Measurements from ENCODE around the gene FAM184B. TPM values are rescaled to one million over a fixed set of nuclear protein-coding genes. Genes with fewer than 3 reads are reported as not detected.

Gene FAM184B
- under 0.01 TPM in 1 of 2 replicates, not detected in the other for total RNA-seq

DNA sequence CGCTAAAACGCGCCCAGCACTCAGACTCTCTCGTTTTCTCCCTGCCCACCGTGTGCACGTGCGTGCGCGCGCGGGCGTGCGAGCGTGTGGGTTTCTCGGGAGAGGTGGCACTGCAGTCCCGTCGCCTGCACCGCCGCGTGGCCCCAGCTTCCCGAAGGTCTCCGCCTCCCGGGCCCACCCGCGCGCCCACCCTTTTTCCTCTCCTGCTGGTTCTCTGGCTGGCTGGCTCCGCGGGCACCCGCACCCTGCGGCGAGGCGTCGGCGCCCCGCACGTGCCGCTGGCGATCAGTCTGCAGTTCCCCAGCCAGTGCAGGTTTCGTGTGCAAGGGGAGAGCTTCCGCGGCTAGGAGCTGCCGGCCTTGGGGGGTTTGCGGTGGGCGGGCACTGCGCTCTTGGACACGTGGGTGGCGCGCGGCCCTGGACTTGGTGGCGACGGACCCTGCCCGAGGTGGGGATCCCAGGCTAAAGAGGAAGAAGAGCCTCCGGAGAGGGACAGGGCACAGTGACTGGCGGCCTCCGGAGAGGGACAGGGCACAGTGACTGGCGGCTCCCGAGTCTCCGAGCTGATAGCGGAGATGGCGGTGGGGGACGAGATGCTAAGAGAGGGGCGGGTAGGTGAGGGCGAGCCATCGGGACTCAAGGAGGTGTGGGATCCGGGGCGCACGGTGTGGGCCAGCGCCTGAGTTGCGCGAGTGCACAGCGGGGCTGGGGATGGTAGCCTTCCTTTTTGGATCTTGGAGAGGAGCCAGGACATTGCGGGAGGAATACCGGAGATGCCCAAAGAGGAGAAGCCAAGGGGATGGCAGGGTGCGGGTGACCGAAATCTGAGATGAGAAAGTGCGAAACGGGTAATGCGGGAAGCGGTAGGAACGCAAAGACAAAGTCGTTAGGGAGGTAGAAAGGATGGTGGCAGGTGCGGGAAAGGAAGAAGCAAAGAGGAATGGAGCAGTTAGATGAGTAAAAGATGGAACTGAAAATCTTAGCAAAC is at the start of gene FAM184B:
TSS of gene FAM184B (minus strand) at position 322 of the 988 bp plus-strand sequence. CDS start 322 bp downstream, outside the sequence.
- DNase-seq (ENCODE audit: low read depth in 2 of 2) = peak in 1 of 2 donors; percentile 3

DNA sequence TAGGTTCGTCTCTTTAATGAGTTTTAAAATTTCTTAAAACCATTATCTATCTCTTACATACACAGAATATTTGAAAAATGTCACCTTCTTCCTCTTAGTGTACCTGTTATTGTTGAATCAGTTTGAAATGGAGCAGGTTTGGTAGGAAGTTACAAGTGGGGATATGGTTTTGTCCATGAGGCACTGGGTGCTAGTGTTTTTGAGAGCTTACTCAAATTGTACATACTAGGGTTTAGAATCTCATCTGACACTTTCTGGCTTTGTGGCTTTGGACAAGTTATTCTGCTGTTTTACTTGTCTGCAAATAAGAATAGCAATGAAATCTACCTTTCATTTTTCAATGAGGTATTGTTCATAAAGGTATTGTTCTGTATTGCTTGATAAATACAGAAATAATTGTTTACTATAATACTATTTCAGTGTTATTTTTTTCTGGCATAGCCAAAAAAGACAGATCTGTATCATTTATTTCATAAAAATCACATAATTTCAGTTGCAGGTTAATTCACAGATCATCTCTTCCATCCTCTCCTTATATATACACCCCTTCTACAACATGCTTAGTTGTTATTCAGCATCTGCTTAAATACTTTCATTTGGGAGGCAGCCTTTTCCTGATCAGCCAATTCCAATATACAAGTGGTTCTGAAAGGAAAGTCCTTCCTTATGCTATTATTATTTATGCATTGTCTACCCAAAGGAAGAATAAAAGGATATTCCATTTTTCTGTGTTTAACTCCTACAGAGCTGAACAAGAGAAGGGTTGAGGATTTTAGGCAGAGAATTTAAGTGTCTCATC is 42.6 kb upstream of the FAM184B start:
- DNase-seq (ENCODE audit: low read depth in 2 of 2) = no peak

GRCh38 chr4:17817027-17817426 is 35.6 kb upstream of the FAM184B start:
- peak; percentile 40 to 62 for DNase-seq (ENCODE audit: low read depth in 2 of 2)

DNA sequence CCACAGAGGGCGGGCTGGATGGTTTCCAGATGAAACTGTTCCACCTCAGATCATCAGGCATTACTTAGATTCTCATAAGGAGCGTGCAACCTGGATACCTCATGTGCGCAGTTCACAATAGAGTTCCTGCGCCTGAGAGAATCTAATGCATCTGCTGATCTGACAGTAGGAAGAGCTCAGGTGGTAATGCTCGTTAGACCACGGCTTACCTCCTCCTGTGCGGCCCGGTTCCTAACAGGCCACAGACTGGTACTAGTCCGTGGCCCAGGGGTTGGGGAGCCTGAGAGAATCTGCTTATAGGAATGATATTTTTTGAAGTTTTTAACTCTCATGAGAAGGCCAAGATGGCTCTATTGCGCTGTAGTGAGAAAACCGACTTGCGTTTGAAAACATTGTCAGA is 34.7 kb upstream of the FAM184B start:
- DNase-seq (ENCODE audit: low read depth in 2 of 2) = no peak

- peak; percentile 38 to 75 for DNase-seq (ENCODE audit: low read depth in 2 of 2)
Observed at GRCh38 chr4:17814140-17814539, 32.7 kb upstream of the FAM184B start.

GRCh38 chr4:17812801-17813200 is 31.4 kb upstream of the FAM184B start:
- DNase-seq (ENCODE audit: low read depth in 2 of 2) = peak in 1 of 2 donors; percentile 24

DNA sequence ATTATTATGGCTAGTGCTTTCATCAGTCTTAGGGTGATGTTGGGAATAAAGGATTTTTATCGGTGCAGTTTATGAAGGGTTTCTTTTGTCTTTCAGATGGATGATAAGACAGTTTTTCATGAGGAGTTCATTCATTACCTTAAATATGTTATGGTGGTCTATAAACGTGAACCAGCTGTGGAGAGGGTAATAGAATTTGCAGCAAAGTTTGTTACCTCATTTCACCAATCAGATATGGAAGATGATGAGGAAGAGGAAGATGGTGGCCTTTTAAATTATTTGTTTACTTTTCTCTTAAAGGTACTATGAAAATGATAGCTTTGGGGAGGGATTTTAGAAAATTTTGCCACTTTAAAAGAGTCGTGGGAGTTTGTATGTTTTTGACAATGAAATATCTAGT is 30.7 kb upstream of the FAM184B start:
- DNase-seq (ENCODE audit: low read depth in 2 of 2) = no peak

DNA sequence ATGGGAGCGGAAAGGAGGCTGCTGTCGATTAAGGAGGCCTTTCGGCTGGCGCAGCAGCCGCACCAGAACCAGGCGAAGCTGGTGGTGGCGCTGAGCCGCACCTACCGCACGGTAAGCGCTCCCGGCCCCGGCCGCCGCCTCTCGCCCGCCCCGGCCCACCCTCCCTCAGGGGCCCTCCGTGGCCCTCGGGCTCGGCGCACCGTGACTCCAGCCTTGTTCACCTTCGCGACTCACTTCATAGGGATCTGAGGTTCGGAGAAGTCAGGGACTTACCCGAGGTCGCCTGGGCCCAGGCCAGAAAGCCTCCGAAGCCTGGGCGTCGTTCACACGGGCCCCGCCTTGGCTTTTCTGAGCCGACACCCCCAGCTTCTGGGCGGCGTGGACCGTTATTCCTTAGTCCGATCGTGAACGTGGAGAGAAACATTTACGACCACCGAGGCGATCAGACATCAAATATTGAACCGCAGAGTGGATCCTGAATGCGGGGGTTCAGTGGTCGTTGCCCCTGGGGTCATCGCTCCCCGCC is 29.7 kb upstream of the FAM184B start:
- DNase-seq (ENCODE audit: low read depth in 2 of 2) = no peak

DNA sequence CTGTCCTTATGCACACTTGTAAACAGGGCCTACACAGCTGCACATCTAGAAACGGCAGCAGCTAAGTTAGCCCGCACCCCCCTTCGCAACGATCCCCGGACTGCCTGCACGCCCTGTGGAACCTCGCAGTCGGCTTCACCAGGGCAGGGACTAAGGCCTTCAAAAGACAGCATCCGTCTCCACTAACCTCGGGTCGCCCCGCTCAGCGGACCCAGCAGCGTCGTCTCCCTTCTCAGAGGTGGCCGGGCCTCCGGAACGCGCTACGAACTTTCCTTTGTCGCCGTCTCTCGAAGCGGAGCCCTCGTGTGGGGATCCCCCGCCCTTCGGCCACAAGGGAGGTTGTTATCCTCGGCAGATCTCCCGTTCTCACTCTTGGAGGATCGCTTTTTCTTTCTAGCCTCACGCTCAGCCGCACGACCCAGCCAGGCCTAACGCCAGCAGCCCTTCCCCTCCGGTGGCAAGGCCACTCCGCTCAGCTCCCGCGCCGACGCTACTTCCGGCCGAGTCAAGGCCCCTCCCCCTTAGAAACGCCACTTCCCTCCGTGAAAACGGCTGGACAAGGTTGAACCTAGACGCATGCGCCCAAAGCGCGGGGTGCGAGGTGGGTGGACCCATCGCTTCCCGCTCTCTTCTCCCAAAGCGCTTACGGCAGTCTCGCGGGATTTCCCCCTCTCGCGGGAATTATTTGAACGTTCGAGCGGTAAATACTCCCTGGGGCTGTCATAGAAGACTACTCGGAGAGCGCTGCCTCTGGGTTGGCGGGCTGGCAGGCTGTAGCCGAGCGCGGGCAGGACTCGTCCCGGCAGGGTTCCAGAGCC is 29.0 kb upstream of the FAM184B start, which contains the start of the genes DCAF16 and NCAPG:
TSS of gene DCAF16 (minus strand) at position 498 of the 818 bp plus-strand sequence. CDS start 6,616 bp downstream, outside the sequence.
TSS of gene NCAPG (plus strand) at position 720 of the 818 bp plus-strand sequence. CDS start 99 bp downstream, outside the sequence.
- DNase-seq (ENCODE audit: low read depth in 2 of 2) = peak; percentile 99

- DNase-seq (ENCODE audit: low read depth in 2 of 2) = no peak
Observed at GRCh38 chr4:17809667-17810066, 28.2 kb upstream of the FAM184B start.

DNA sequence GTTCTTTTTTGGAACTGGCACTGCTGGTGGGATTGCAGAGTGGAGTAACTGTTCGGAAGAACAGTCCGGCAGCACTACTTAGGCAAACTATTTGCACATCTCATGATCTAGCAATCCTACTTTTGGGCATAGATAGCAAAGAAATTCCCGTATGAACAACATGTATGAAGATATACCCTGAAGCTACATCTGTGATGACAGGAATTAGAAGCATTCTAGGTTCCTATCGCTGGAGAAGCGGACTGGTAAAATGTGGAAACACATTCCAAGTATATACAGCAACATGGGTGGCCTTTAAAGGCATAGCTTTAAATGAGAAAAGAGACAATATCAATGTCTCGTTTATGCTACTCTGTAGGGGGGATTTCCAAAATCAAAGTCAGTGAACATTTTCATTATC is 26.0 kb upstream of the FAM184B start:
- no peak for DNase-seq (ENCODE audit: low read depth in 2 of 2)

GRCh38 chr4:17805580-17806155 is 24.2 kb upstream of the FAM184B start:
- DNase-seq (ENCODE audit: low read depth in 2 of 2) = no peak

- no peak for DNase-seq (ENCODE audit: low read depth in 2 of 2)
Observed at GRCh38 chr4:17797808-17798207, 16.4 kb upstream of the FAM184B start.

GRCh38 chr4:17794730-17795129 is 13.3 kb upstream of the FAM184B start:
- no peak for DNase-seq (ENCODE audit: low read depth in 2 of 2)

DNA sequence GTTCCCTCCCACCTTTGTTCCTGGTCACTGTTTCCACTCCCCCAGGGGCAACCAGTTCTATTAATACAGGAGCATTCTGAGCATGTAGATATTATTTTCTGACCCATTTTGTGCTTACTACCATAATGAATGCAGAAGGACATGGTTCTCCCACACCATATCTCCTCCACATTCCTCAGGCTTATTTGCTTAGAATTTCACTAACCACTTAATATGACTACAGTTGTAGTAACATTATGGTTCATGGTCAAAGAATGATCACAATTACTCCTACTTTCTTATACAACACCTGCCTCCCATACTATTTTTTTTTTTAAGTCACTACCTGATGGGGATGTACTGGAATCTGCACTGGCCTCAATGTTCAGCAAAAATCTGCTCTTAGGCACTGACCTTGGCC is 7.5 kb upstream of the FAM184B start:
- DNase-seq (ENCODE audit: low read depth in 2 of 2) = no peak

GRCh38 chr4:17787315-17787714 is 5.9 kb upstream of the FAM184B start:
- DNase-seq (ENCODE audit: low read depth in 2 of 2) = no peak

- DNase-seq (ENCODE audit: low read depth in 2 of 2) = no peak
Observed at GRCh38 chr4:17786567-17786966, 5.1 kb upstream of the FAM184B start.

- DNase-seq (ENCODE audit: low read depth in 2 of 2) = no peak
Observed at GRCh38 chr4:17785858-17786257, 4.4 kb upstream of the FAM184B start.

DNA sequence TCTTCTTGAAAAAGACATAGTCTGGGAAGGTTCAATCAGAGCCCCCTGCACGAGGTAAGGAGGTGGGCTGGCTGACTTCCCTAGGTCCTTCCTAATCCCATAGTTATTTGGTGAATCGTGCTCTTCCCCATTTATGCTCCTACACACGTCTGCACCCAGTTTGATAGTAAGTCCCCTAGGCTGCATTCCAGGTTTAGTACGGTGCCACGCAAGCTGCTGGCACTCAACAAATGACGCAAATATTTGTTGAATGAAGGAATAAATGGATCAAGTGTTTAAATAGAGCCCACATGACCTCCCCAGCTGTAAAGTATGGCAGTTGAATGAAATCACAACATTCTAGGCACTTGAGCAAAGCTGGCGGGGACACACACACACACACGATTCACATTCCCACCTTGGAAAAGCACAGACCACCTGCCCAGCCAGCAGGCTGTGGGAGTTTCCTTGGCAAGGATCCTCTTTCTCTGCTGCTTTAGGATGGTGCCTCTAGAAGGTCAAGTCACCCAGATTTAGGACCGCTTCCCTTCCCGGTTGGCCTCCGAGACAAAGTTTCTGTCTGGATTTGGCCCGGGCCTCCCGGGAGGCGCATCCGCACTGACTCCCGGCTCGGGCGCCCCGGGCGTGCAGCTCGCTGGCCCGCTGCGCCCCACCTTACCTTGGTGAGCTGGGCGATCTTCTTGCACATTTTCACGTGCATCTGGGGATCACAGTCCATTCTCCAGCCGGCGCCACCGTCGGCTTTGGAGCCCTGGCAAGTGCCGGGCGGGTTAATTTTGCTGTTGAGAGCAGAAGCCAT is 721 bp downstream of the FAM184B start:
- no peak for DNase-seq (ENCODE audit: low read depth in 2 of 2)

DNA sequence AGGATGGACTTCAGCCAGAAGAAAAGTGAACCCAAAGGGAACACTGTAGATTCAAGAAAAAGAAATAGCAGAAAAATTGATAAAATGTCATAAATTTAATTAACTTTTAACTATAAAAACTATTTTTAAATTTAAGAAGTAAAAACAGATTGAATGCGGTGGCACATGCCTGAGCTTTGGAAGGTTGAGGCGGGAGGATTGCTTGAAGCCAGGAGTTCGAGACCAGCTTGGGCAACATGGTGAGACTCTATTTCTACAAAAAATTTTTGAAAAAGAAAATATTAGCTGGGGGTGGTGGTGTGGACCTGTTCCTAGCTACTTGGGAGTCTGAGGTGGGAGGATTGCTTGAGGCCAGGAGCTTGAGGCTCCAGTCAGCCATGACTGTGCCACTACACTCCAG is 3.0 kb downstream of the FAM184B start:
- DNase-seq (ENCODE audit: low read depth in 2 of 2) = no peak
